Fibroblast of mammary gland (primary cell): Measurements from ENCODE around the gene TAF6L.
"Not testable (repeated sequence)": the region's sequence is repeated elsewhere in the genome, so short reads cannot be mapped to it uniquely, and the experiment has no call there.

Experiments used
- DNase-seq: peaks from one replicate; pipeline ENCODE4 v3.0.0-alpha.2; 2010; ENCODE audit warnings: low read depth
- H3K4me3 ChIP-seq: 2 replicates; pipeline ENCODE4 v1.5.1; 2011; ENCODE audit warnings: low read depth, mild to moderate bottlenecking, low read length, moderate library complexity; ENCODE audit not compliant: control insufficient read depth
- TF ChIP-seq, protein P1 (sequence below): conservative IDR thresholded peaks from 2 replicates; pipeline ENCODE4 v1.5.1; 2011; ENCODE audit warnings: low read depth, low read length, inconsistent platforms; ENCODE audit not compliant: control insufficient read depth, insufficient read depth

TAF6L gene

GRCh38 chr11:62806611-62807121, 35.5 kb downstream of the TAF6L start:
- DNase-seq, result peak; percentile 55
- no peak overlapping the region for H3K4me3 ChIP-seq
- TF ChIP-seq, protein P1, sequence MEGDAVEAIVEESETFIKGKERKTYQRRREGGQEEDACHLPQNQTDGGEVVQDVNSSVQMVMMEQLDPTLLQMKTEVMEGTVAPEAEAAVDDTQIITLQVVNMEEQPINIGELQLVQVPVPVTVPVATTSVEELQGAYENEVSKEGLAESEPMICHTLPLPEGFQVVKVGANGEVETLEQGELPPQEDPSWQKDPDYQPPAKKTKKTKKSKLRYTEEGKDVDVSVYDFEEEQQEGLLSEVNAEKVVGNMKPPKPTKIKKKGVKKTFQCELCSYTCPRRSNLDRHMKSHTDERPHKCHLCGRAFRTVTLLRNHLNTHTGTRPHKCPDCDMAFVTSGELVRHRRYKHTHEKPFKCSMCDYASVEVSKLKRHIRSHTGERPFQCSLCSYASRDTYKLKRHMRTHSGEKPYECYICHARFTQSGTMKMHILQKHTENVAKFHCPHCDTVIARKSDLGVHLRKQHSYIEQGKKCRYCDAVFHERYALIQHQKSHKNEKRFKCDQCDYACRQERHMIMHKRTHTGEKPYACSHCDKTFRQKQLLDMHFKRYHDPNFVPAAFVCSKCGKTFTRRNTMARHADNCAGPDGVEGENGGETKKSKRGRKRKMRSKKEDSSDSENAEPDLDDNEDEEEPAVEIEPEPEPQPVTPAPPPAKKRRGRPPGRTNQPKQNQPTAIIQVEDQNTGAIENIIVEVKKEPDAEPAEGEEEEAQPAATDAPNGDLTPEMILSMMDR, result no peak

GRCh38 chr11:62810748-62811147, 39.6 kb downstream of the TAF6L start:
- no peak for DNase-seq
- TF ChIP-seq, protein P1, result no peak
- H3K4me3 ChIP-seq, result no peak overlapping the region

GRCh38 chr11:62811659-62812058, 40.5 kb downstream of the TAF6L start:
- TF ChIP-seq, protein P1, result no peak
- H3K4me3 ChIP-seq, result no peak overlapping the region
- DNase-seq, result no peak

DNA sequence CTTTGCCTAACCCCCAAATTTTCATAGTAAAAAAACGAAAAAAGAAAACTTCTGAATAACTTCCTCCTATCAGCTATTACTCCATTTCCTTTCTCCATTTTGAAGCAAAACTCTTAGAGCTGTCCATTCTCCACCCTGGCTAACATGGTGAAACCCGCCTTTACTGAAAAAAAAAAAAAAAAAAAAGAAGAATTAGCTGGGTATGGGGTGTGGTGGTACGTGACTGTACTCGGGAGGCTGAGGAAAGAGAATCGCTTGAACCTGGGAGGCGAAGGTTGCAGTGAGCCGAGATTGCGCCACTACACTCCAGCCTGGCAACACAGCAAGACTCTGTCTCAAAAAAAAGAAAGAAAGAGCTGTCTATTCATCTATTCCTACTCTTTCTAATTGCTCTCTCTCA, 45.4 kb downstream of the TAF6L start:
- no peak for DNase-seq
- TF ChIP-seq, protein P1, result no peak
- no peak overlapping the region for H3K4me3 ChIP-seq

DNA sequence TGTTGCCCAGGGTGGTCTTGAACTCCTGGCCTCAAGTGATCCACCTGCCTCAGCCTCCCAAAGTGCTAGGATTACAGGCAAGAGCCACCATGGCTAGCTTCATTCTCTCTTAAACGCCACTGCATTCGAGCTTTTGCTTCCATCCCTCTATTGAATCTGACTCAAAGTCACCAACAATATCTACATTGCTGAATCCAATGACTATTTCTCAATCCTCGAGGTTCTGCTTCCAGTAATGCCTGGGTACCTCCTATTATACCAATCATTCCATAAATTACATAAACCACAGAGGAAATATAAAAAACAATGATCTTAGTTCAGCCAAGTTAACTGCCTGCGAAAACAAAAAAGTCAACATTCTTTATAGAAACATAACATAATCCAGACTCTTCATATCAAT, 45.9 kb downstream of the TAF6L start:
- H3K4me3 ChIP-seq, result no peak overlapping the region
- TF ChIP-seq, protein P1, result no peak
- no peak for DNase-seq

DNA sequence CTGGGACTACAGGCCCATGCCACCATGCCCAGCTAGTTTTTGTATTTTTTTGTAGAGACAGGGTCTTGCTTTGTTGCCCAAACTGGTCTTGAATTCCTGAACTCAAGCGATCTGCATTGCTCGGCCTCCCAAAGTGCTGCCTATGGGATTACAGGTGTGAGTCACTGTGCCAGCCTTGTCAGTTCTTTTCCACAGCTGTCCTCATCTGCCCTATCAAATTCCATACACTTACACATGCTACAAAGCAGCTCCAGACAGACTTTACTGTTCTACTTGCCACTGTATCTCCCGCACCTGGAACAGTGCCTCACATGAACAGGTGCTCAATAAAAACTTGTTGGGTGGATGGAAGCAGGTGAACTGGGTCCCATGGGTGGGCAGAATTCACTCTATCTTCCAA, 52.5 kb downstream of the TAF6L start:
- TF ChIP-seq, protein P1, result no peak
- H3K4me3 ChIP-seq, result no peak overlapping the region
- no peak for DNase-seq

GRCh38 chr11:62828130-62828529, 56.9 kb downstream of the TAF6L start:
- not testable (repeated sequence) for DNase-seq, H3K4me3 ChIP-seq
